Suprapubic skin (tissue), 3 donors: ENCODE results near the gene DAB2IP.

Source experiments
- CTCF ChIP-seq, 2 donors: fragments of 200-600 bp in 1 of 2; fragments of 450-650 bp in 1 of 2; sonication (generic) in 1 of 2; IDR thresholded peaks; one replicate each; pipeline ENCODE4 v1.5.1; 2016 to 2019; ENCODE audit warnings: antibody characterized with exemption in 2 of 2, mild to moderate bottlenecking in 1 of 2, moderate library complexity in 1 of 2
- POLR2A ChIP-seq, 2 donors: fragments of 450-650 bp; IDR thresholded peaks; one replicate each; pipeline ENCODE4 v1.6.1; 2017; ENCODE audit warnings: antibody characterized with exemption in 2 of 2, mild to moderate bottlenecking in 2 of 2, moderate library complexity in 2 of 2

GRCh38 chr9:121739971-121740370 lies 88.5 kb downstream of the DAB2IP start:
- TF ChIP-seq CTCF (IDR thresholded peaks at IDR 0.05) (no peak), POLR2A (IDR thresholded peaks at IDR 0.05) (no peak)
